ENCODE measurements around the gene SLIT3.

DNA sequence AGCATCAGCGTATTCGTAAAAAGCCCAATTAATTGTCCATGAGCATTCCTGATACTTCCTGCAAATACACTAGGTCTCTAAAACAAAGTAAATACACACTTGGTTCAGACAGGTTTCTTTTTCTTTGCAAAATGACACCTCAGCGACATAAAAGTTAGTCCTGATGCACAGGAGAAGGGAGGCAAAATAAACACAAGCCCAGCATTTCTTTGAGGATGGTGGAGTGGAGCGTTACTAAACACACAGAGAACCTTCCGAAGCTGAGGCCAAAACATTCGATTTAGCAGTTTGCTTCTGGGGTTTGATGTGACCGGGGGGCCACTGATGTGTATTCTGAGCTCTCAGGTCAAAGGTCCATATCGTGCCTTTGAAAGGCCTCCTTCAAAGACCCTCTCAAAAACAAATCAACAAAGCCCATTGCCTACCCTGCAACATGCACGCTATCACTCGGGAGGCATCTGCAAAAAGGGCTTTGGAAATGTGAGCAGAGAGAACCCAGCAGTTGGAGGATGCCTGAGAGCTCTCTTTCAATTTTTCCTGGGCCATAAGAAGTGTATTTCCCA lies 453.3 kb downstream of the SLIT3 start:
- TF ChIP-seq, protein P1, sequence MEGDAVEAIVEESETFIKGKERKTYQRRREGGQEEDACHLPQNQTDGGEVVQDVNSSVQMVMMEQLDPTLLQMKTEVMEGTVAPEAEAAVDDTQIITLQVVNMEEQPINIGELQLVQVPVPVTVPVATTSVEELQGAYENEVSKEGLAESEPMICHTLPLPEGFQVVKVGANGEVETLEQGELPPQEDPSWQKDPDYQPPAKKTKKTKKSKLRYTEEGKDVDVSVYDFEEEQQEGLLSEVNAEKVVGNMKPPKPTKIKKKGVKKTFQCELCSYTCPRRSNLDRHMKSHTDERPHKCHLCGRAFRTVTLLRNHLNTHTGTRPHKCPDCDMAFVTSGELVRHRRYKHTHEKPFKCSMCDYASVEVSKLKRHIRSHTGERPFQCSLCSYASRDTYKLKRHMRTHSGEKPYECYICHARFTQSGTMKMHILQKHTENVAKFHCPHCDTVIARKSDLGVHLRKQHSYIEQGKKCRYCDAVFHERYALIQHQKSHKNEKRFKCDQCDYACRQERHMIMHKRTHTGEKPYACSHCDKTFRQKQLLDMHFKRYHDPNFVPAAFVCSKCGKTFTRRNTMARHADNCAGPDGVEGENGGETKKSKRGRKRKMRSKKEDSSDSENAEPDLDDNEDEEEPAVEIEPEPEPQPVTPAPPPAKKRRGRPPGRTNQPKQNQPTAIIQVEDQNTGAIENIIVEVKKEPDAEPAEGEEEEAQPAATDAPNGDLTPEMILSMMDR (IDR thresholded peaks at IDR 0.05), result no peak
- no peak for TF ChIP-seq POLR2A (IDR thresholded peaks at IDR 0.05)

All from right lobe of liver (tissue), 4 donors.